HCT116 (cell line): Measurements from ENCODE around the gene CCDC154. TPM values are rescaled to one million over a fixed set of nuclear protein-coding genes. Genes with fewer than 3 reads are reported as not detected.

Source experiments
- ATAC-seq: fragments of 200-7000 bp; cut with Tn5 transposase; 2 replicates; pipeline ENCODE4 v1.9.1; 2020; ENCODE audit warnings: mild to moderate bottlenecking, moderate library complexity
- BruUV-seq: library from RNA; stranded (reverse); fragments of 400-500 nt; replicated peaks from 2 replicates; lab custom pipeline; 2021; lab: Mats Ljungman, UMichigan
- CTCF ChIA-PET: fragments of 300-600 bp; sonication (Branson Sonifier 250); formaldehyde crosslinking; loops from one replicate; lab custom pipeline; 2021; ENCODE audit warnings: antibody characterized with exemption; lab: Charles Lee
- POLR2A ChIA-PET: fragments of 300-600, 350-600 bp; sonication (Branson Sonifier 250); formaldehyde crosslinking; loops from one replicate; lab custom pipeline; 2021; ENCODE audit warnings: antibody characterized with exemption; lab: Charles Lee
- RAD21 ChIA-PET, 2 experiments: fragments of 300-600 bp; sonication (Branson Sonifier 250); formaldehyde crosslinking; loops; one replicate each; lab custom pipeline; 2023; ENCODE audit warnings: low total read pairs in 2 of 2; ENCODE audit not compliant: uncharacterized antibody in 2 of 2, unreplicated experiment in 2 of 2, low non-redundant PET in 1 of 2; lab: Charles Lee
- DNase-seq: peaks from one replicate; pipeline ENCODE4 v3.0.0-alpha.2; 2010; ENCODE audit warnings: low read depth, low spot score
- H2AFZ ChIP-seq: fragments of 200-600 bp; shearing (Covaris generic), sonication (generic); 2 replicates; pipeline ENCODE4 v1.6.1; 2017; ENCODE audit warnings: low read depth, mixed run types, mixed read lengths, antibody characterized with exemption, low read length; ENCODE audit not compliant: poor library complexity, severe bottlenecking
- H3K27ac ChIP-seq: 2 replicates; pipeline ENCODE4 v1.5.1; 2012; ENCODE audit warnings: low read depth, low read length
- H3K27me3 ChIP-seq: fragments of 200-600 bp; sonication (generic); 2 replicates; pipeline ENCODE4 v1.6.1; 2016; ENCODE audit warnings: mixed run types, low read length, mixed read lengths; ENCODE audit not compliant: insufficient read depth
- H3K36me3 ChIP-seq, 2 experiments: fragments of 200-500 bp in 1 of 2; fragments of 200-600 bp in 1 of 2; sonication (Bioruptor generic) in 1 of 2; sonication (generic) in 1 of 2; 2 replicates each; pipeline versions ENCODE4 v1.5.1 to v1.6.1; 2014 to 2016; ENCODE audit warnings: low read length in 2 of 2, inconsistent platforms in 1 of 2, mixed read lengths in 1 of 2, mixed run types in 1 of 2; ENCODE audit not compliant: insufficient read depth in 2 of 2, control insufficient read depth in 1 of 2
- H3K4me1 ChIP-seq, 2 experiments: fragments of 200-600 bp in 1 of 2; sonication (generic) in 1 of 2; 2 replicates each; pipeline versions ENCODE4 v1.5.1 to v1.6.1; 2012 to 2017; ENCODE audit warnings: low read length in 2 of 2, inconsistent platforms in 1 of 2, mild to moderate bottlenecking in 1 of 2, mixed read lengths in 1 of 2, mixed run types in 1 of 2, moderate library complexity in 1 of 2; ENCODE audit not compliant: insufficient read depth in 2 of 2, control insufficient read depth in 1 of 2
- H3K4me2 ChIP-seq: fragments of 200-600 bp; sonication (generic); 2 replicates; pipeline ENCODE4 v1.6.1; 2017; ENCODE audit warnings: mixed run types, low read length, mixed read lengths
- H3K4me3 ChIP-seq, 2 experiments: fragments of 200-600 bp in 1 of 2; sonication (generic) in 1 of 2; replicated peaks in 1 of 2; 2 replicates each; pipeline ENCODE4 v1.5.1; 2011 to 2016; ENCODE audit warnings: low read length in 2 of 2, control low read depth in 1 of 2, low read depth in 1 of 2, mild to moderate bottlenecking in 1 of 2, mixed read lengths in 1 of 2, mixed run types in 1 of 2
- H3K79me2 ChIP-seq: fragments of 200-600 bp; sonication (generic); 2 replicates; pipeline ENCODE4 v1.6.1; 2017; ENCODE audit warnings: mild to moderate bottlenecking, mixed run types, low read length, moderate library complexity, mixed read lengths; ENCODE audit not compliant: insufficient read depth
- H3K9ac ChIP-seq: fragments of 200-600 bp; sonication (generic); 2 replicates; pipeline ENCODE4 v1.6.1; 2016; ENCODE audit warnings: low read length, mixed read lengths
- H3K9me2 ChIP-seq: fragments of 200-600 bp; sonication (generic), shearing (Covaris generic); 2 replicates; pipeline ENCODE4 v1.6.1; 2017; ENCODE audit warnings: mixed run types, mild to moderate bottlenecking, moderate library complexity; ENCODE audit not compliant: insufficient read depth
- H3K9me3 ChIP-seq, 2 experiments: fragments of 200-500 bp in 1 of 2; fragments of 200-600 bp in 1 of 2; sonication (Bioruptor generic) in 1 of 2; sonication (generic) in 1 of 2; 2 replicates each; pipeline ENCODE4 v1.6.1; 2014 to 2017; ENCODE audit warnings: low read length in 2 of 2, mixed read lengths in 2 of 2, inconsistent platforms in 1 of 2, low read depth in 1 of 2, mild to moderate bottlenecking in 1 of 2, mixed run types in 1 of 2, moderate library complexity in 1 of 2; ENCODE audit not compliant: control insufficient read depth in 1 of 2, insufficient read depth in 1 of 2
- H4K20me1 ChIP-seq: fragments of 200-600 bp; sonication (generic), shearing (Covaris generic); 2 replicates; pipeline ENCODE4 v1.6.1; 2017; ENCODE audit warnings: mixed run types, mild to moderate bottlenecking, moderate library complexity; ENCODE audit not compliant: insufficient read depth
- ATF3 ChIP-seq: IDR thresholded peaks from 2 replicates; pipeline ENCODE4 v1.6.1; 2012
- CEBPB ChIP-seq: IDR thresholded peaks from 2 replicates; pipeline ENCODE4 v1.6.1; 2012; ENCODE audit warnings: low read depth
- CTCF ChIP-seq, 3 experiments: fragments of 200-600 bp in 1 of 3; sonication (generic) in 1 of 3; IDR thresholded peaks in 2 of 3; conservative IDR thresholded peaks in 1 of 3; 2 replicates each; pipeline ENCODE4 v1.5.1; 2012 to 2017; ENCODE audit warnings: low read depth in 2 of 3, low read length in 2 of 3, antibody characterized with exemption in 1 of 3, borderline replicate concordance in 1 of 3, control low read depth in 1 of 3, mild to moderate bottlenecking in 1 of 3, mixed read lengths in 1 of 3, mixed run types in 1 of 3, moderate library complexity in 1 of 3; ENCODE audit not compliant: insufficient read depth in 1 of 3
- EGR1 ChIP-seq: IDR thresholded peaks from 2 replicates; pipeline ENCODE4 v1.6.1; 2012; ENCODE audit warnings: low read depth
- ELF1 ChIP-seq: IDR thresholded peaks from 2 replicates; pipeline ENCODE4 v1.6.1; 2012; ENCODE audit warnings: low read depth, borderline replicate concordance
- EZH2phosphoT487 ChIP-seq: fragments of 200-600 bp; IDR thresholded peaks from 2 replicates; pipeline ENCODE4 v1.6.1; 2018; ENCODE audit warnings: antibody characterized with exemption, borderline replicate concordance
- FOSL1 ChIP-seq: IDR thresholded peaks from 2 replicates; pipeline ENCODE4 v1.6.1; 2012; ENCODE audit warnings: low read depth
- POLR2A ChIP-seq: IDR thresholded peaks from 2 replicates; pipeline ENCODE4 v1.7.0; 2011; ENCODE audit warnings: borderline replicate concordance; ENCODE audit not compliant: insufficient read depth, insufficient read length; ENCODE audit errors: extremely low read depth
- RAD21 ChIP-seq: IDR thresholded peaks from 2 replicates; pipeline ENCODE4 v1.6.1; 2012; ENCODE audit warnings: low read depth, mild to moderate bottlenecking
- REST ChIP-seq: IDR thresholded peaks from 2 replicates; pipeline ENCODE4 v1.6.1; 2012; ENCODE audit warnings: low read depth
- SIN3A ChIP-seq: IDR thresholded peaks from 2 replicates; pipeline ENCODE4 v1.6.1; 2012; ENCODE audit warnings: low read depth
- ZBTB33 ChIP-seq: IDR thresholded peaks from 2 replicates; pipeline ENCODE4 v1.6.1; 2011; ENCODE audit warnings: mild to moderate bottlenecking, low read length, moderate library complexity; ENCODE audit not compliant: insufficient replicate concordance; ENCODE audit errors: extremely low read depth
- intact Hi-C: fragments of 100-400 bp; cut with micrococcal nuclease; formaldehyde crosslinking; loops from 2 replicates; pipeline ENCODE4 v1.10.0; 2022
- total RNA-seq: library from RNA; stranded (reverse); gene quantifications from one replicate; pipeline ENCODE4 v1.2.1, GENCODE V29; 2021; ENCODE audit not compliant: unreplicated experiment

Gene CCDC154
- total RNA-seq, 1 experiment from 2014 or later, result 1.7 TPM

- intact Hi-C loops, result no loop called here
- Histone ChIP-seq H3K36me3 (no peaks in the 10 kb centered on the region; a peak in 1 of 4 replicates), H3K27ac (no peak overlapping the region), H3K9me3 (no peaks in the 10 kb centered on the region), H3K4me2 (no peak overlapping the region), H4K20me1 (no peaks in the 10 kb centered on the region), H3K4me1 (no peaks in the 10 kb centered on the region), H3K27me3 (no peaks in the 10 kb centered on the region), H3K4me3 (no peak overlapping the region), H2AFZ (no peak overlapping the region), H3K79me2 (0 out of 2 replicates have a peak, but pooled peaks cover under 1% of the 10 kb centered on the region)
- no peak for DNase-seq
- no TSS peak for BruUV-seq
- POLR2A ChIA-PET, result no interaction called here
- TF ChIP-seq RAD21, result no peak
- no peak for TF ChIP-seq ELF1
- TF ChIP-seq FOSL1, result no peak
- TF ChIP-seq, all 23 proteins: peak for 0
- ChIA-PET CTCF (no interaction called here), RAD21 (no interaction called here)
- no peak for ATAC-seq
- no peaks in the 10 kb centered on the region for H3K9me2 ChIP-seq
- H3K9ac ChIP-seq, result no peak overlapping the region
These were observed 16.8 kb upstream of the CCDC154 start for GRCh38 chr16:1461146-1461545.

- no peaks in the 10 kb centered on the region for H3K9me2 ChIP-seq
- ChIA-PET POLR2A (no interaction called here), RAD21 (no interaction called here), CTCF (no interaction called here)
- BruUV-seq, result no TSS peak
- H2AFZ ChIP-seq, result no peak overlapping the region
- DNase-seq (no peak), ATAC-seq (no peak)
- H3K27me3 ChIP-seq, result no peaks in the 10 kb centered on the region
- no peaks in the 10 kb centered on the region for H4K20me1 ChIP-seq
- intact Hi-C loops, result no loop called here
- no peaks in the 10 kb centered on the region for H3K79me2 ChIP-seq
- H3K9me3 ChIP-seq, result no peaks in the 10 kb centered on the region
- H3K27ac ChIP-seq, result no peak overlapping the region
- H3K4me3 ChIP-seq, result no peak overlapping the region
- no peaks in the 10 kb centered on the region; a peak in 1 of 4 replicates for H3K36me3 ChIP-seq
- H3K9ac ChIP-seq, result no peak overlapping the region
- no peaks in the 10 kb centered on the region for H3K4me1 ChIP-seq
- no peak overlapping the region for H3K4me2 ChIP-seq
- no peak for TF ChIP-seq REST
- TF ChIP-seq ZBTB33, result no peak
- TF ChIP-seq SIN3A, result no peak
- TF ChIP-seq EGR1, result no peak
- no peak for TF ChIP-seq EZH2phosphoT487
- no peak for TF ChIP-seq POLR2A
- TF ChIP-seq ATF3, result no peak
- no peak for TF ChIP-seq CEBPB
- TF ChIP-seq FOSL1, result no peak
- TF ChIP-seq CTCF (IDR thresholded peaks at IDR 0.05 in 2 of 3, conservative IDR thresholded peaks at IDR 0.05 in 1 of 3; ENCODE audit: borderline replicate concordance in 1 of 3, insufficient read depth in 1 of 3, low read depth in 2 of 3, low read length in 2 of 3), result no peak
These were observed 16.3 kb upstream of the CCDC154 start for GRCh38 chr16:1460602-1461138.
